ENCODE data around the gene KDR.

The KDR gene

GRCh38 chr4:55080174-55080865, 45.1 kb downstream of the KDR start:
- no peaks in the 10 kb centered on the region for H3K4me1 ChIP-seq (ENCODE audit: control insufficient read depth, insufficient read depth, low read length)
- no peaks in the 10 kb centered on the region for H3K27me3 ChIP-seq (ENCODE audit: control insufficient read depth in 1 of 2, insufficient read depth in 2 of 2, low read length in 2 of 2)
- no peak overlapping the region for H3K27ac ChIP-seq (ENCODE audit: low read length)
- H3K4me3 ChIP-seq (ENCODE audit: low read length in 2 of 2), result no peak overlapping the region
- H3K9ac ChIP-seq (ENCODE audit: low read length in 2 of 2), result no peak overlapping the region
- H3K36me3 ChIP-seq (ENCODE audit: control insufficient read depth in 2 of 2, insufficient read depth in 2 of 2, low read length in 2 of 2), result no peaks in the 10 kb centered on the region
- no peaks in the 10 kb centered on the region for H3K9me3 ChIP-seq (ENCODE audit: control insufficient read depth in 2 of 2, low read length in 2 of 2)

- Histone ChIP-seq H3K4me3 (ENCODE audit: low read length in 2 of 2) (no peak overlapping the region), H3K36me3 (ENCODE audit: control insufficient read depth in 2 of 2, insufficient read depth in 2 of 2, low read length in 2 of 2) (no peaks in the 10 kb centered on the region), H3K4me1 (ENCODE audit: control insufficient read depth, insufficient read depth, low read length) (no peaks in the 10 kb centered on the region), H3K27me3 (ENCODE audit: control insufficient read depth in 1 of 2, insufficient read depth in 2 of 2, low read length in 2 of 2) (no peaks in the 10 kb centered on the region), H3K9me3 (ENCODE audit: control insufficient read depth in 2 of 2, low read length in 2 of 2) (no peaks in the 10 kb centered on the region), H3K27ac (ENCODE audit: low read length) (no peak overlapping the region), H3K9ac (ENCODE audit: low read length in 2 of 2) (no peak overlapping the region)
These were observed 45.8 kb downstream of the KDR start for GRCh38 chr4:55079451-55080173.

GRCh38 chr4:55078987-55079386, 46.4 kb downstream of the KDR start:
- H3K27ac ChIP-seq (ENCODE audit: low read length), result no peak overlapping the region
- H3K4me3 ChIP-seq (ENCODE audit: low read length in 2 of 2), result no peak overlapping the region
- H3K9ac ChIP-seq (ENCODE audit: low read length in 2 of 2), result no peak overlapping the region
- H3K36me3 ChIP-seq (ENCODE audit: control insufficient read depth in 2 of 2, insufficient read depth in 2 of 2, low read length in 2 of 2), result no peaks in the 10 kb centered on the region
- H3K4me1 ChIP-seq (ENCODE audit: control insufficient read depth, insufficient read depth, low read length), result no peaks in the 10 kb centered on the region
- H3K9me3 ChIP-seq (ENCODE audit: control insufficient read depth in 2 of 2, low read length in 2 of 2), result no peaks in the 10 kb centered on the region
- H3K27me3 ChIP-seq (ENCODE audit: control insufficient read depth in 1 of 2, insufficient read depth in 2 of 2, low read length in 2 of 2), result no peaks in the 10 kb centered on the region

- H3K36me3 ChIP-seq (ENCODE audit: control insufficient read depth in 2 of 2, insufficient read depth in 2 of 2, low read length in 2 of 2), result no peaks in the 10 kb centered on the region
- H3K9ac ChIP-seq (ENCODE audit: low read length in 2 of 2), result no peak overlapping the region
- no peaks in the 10 kb centered on the region for H3K9me3 ChIP-seq (ENCODE audit: control insufficient read depth in 2 of 2, low read length in 2 of 2)
- H3K27me3 ChIP-seq (ENCODE audit: control insufficient read depth in 1 of 2, insufficient read depth in 2 of 2, low read length in 2 of 2), result no peaks in the 10 kb centered on the region
- no peak overlapping the region for H3K4me3 ChIP-seq (ENCODE audit: low read length in 2 of 2)
- H3K27ac ChIP-seq (ENCODE audit: low read length), result no peak overlapping the region
- no peaks in the 10 kb centered on the region for H3K4me1 ChIP-seq (ENCODE audit: control insufficient read depth, insufficient read depth, low read length)
These were observed 47.8 kb downstream of the KDR start for GRCh38 chr4:55077577-55077976.

- H3K9ac ChIP-seq (ENCODE audit: low read length in 2 of 2), result no peak overlapping the region
- no peaks in the 10 kb centered on the region for H3K4me1 ChIP-seq (ENCODE audit: control insufficient read depth, insufficient read depth, low read length)
- no peaks in the 10 kb centered on the region for H3K27me3 ChIP-seq (ENCODE audit: control insufficient read depth in 1 of 2, insufficient read depth in 2 of 2, low read length in 2 of 2)
- H3K9me3 ChIP-seq (ENCODE audit: control insufficient read depth in 2 of 2, low read length in 2 of 2), result no peaks in the 10 kb centered on the region
- H3K27ac ChIP-seq (ENCODE audit: low read length), result no peak overlapping the region
- H3K36me3 ChIP-seq (ENCODE audit: control insufficient read depth in 2 of 2, insufficient read depth in 2 of 2, low read length in 2 of 2), result no peaks in the 10 kb centered on the region
- no peak overlapping the region for H3K4me3 ChIP-seq (ENCODE audit: low read length in 2 of 2)
These were observed 49.3 kb downstream of the KDR start for GRCh38 chr4:55075823-55076716.

- H3K9ac ChIP-seq (ENCODE audit: low read length in 2 of 2), result no peak overlapping the region
- H3K36me3 ChIP-seq (ENCODE audit: control insufficient read depth in 2 of 2, insufficient read depth in 2 of 2, low read length in 2 of 2), result no peaks in the 10 kb centered on the region
- H3K4me3 ChIP-seq (ENCODE audit: low read length in 2 of 2), result no peak overlapping the region
- H3K4me1 ChIP-seq (ENCODE audit: control insufficient read depth, insufficient read depth, low read length), result no peaks in the 10 kb centered on the region
- no peaks in the 10 kb centered on the region for H3K27me3 ChIP-seq (ENCODE audit: control insufficient read depth in 1 of 2, insufficient read depth in 2 of 2, low read length in 2 of 2)
- H3K27ac ChIP-seq (ENCODE audit: low read length), result no peak overlapping the region
- H3K9me3 ChIP-seq (ENCODE audit: control insufficient read depth in 2 of 2, low read length in 2 of 2), result no peaks in the 10 kb centered on the region
These were observed 50.0 kb downstream of the KDR start for GRCh38 chr4:55075376-55075775.

- Histone ChIP-seq H3K4me1 (ENCODE audit: control insufficient read depth, insufficient read depth, low read length) (no peaks in the 10 kb centered on the region), H3K9me3 (ENCODE audit: control insufficient read depth in 2 of 2, low read length in 2 of 2) (no peaks in the 10 kb centered on the region), H3K4me3 (ENCODE audit: low read length in 2 of 2) (no peak overlapping the region), H3K27me3 (ENCODE audit: control insufficient read depth in 1 of 2, insufficient read depth in 2 of 2, low read length in 2 of 2) (no peaks in the 10 kb centered on the region), H3K27ac (ENCODE audit: low read length) (no peak overlapping the region), H3K36me3 (ENCODE audit: control insufficient read depth in 2 of 2, insufficient read depth in 2 of 2, low read length in 2 of 2) (no peaks in the 10 kb centered on the region), H3K9ac (ENCODE audit: low read length in 2 of 2) (no peak overlapping the region)
These were observed 51.0 kb downstream of the KDR start for GRCh38 chr4:55074386-55074785.

GRCh38 chr4:55071951-55072350, 53.4 kb downstream of the KDR start:
- H3K27me3 ChIP-seq (ENCODE audit: control insufficient read depth in 1 of 2, insufficient read depth in 2 of 2, low read length in 2 of 2), result peaks cover 0 to 2% of the 10 kb centered on the region in 2 donors
- no peak overlapping the region for H3K9ac ChIP-seq (ENCODE audit: low read length in 2 of 2)
- no peak overlapping the region for H3K27ac ChIP-seq (ENCODE audit: low read length)
- no peak overlapping the region for H3K4me3 ChIP-seq (ENCODE audit: low read length in 2 of 2)
- no peaks in the 10 kb centered on the region for H3K4me1 ChIP-seq (ENCODE audit: control insufficient read depth, insufficient read depth, low read length)
- no peaks in the 10 kb centered on the region for H3K36me3 ChIP-seq (ENCODE audit: control insufficient read depth in 2 of 2, insufficient read depth in 2 of 2, low read length in 2 of 2)
- H3K9me3 ChIP-seq (ENCODE audit: control insufficient read depth in 2 of 2, low read length in 2 of 2), result no peaks in the 10 kb centered on the region

- H3K4me1 ChIP-seq (ENCODE audit: control insufficient read depth, insufficient read depth, low read length), result no peaks in the 10 kb centered on the region
- H3K27ac ChIP-seq (ENCODE audit: low read length), result no peak overlapping the region
- no peak overlapping the region for H3K9ac ChIP-seq (ENCODE audit: low read length in 2 of 2)
- H3K4me3 ChIP-seq (ENCODE audit: low read length in 2 of 2), result no peak overlapping the region
- H3K9me3 ChIP-seq (ENCODE audit: control insufficient read depth in 2 of 2, low read length in 2 of 2), result no peaks in the 10 kb centered on the region
- no peaks in the 10 kb centered on the region for H3K36me3 ChIP-seq (ENCODE audit: control insufficient read depth in 2 of 2, insufficient read depth in 2 of 2, low read length in 2 of 2)
- peaks cover 0 to 2% of the 10 kb centered on the region in 2 donors for H3K27me3 ChIP-seq (ENCODE audit: control insufficient read depth in 1 of 2, insufficient read depth in 2 of 2, low read length in 2 of 2)
These were observed 56.1 kb downstream of the KDR start for GRCh38 chr4:55069248-55069647.

GRCh38 chr4:55068522-55068921, 56.9 kb downstream of the KDR start:
- H3K9ac ChIP-seq (ENCODE audit: low read length in 2 of 2), result no peak overlapping the region
- no peaks in the 10 kb centered on the region for H3K36me3 ChIP-seq (ENCODE audit: control insufficient read depth in 2 of 2, insufficient read depth in 2 of 2, low read length in 2 of 2)
- no peak overlapping the region for H3K4me3 ChIP-seq (ENCODE audit: low read length in 2 of 2)
- H3K4me1 ChIP-seq (ENCODE audit: control insufficient read depth, insufficient read depth, low read length), result no peaks in the 10 kb centered on the region
- H3K9me3 ChIP-seq (ENCODE audit: control insufficient read depth in 2 of 2, low read length in 2 of 2), result no peaks in the 10 kb centered on the region
- peaks cover 0 to 2% of the 10 kb centered on the region in 2 donors for H3K27me3 ChIP-seq (ENCODE audit: control insufficient read depth in 1 of 2, insufficient read depth in 2 of 2, low read length in 2 of 2)
- no peak overlapping the region for H3K27ac ChIP-seq (ENCODE audit: low read length)

All from stomach smooth muscle (tissue), 2 donors.